GM18511 (cell line): ENCODE data around the gene LIG4.
"Not testable (repeated sequence)": the region's sequence is repeated elsewhere in the genome, so short reads cannot be mapped to it uniquely, and the experiment has no call there.

Experiments used
- ATAC-seq: cut with Tn5 transposase; IDR thresholded peaks from one replicate; pipeline ENCODE4 v1.9.1; 2021; ENCODE audit warnings: mild to moderate bottlenecking, moderate library complexity; ENCODE audit not compliant: unreplicated experiment

Gene LIG4

GRCh38 chr13:108215436-108215835 lies at the start of gene LIG4:
TSS of gene LIG4 (minus strand) at chr13:108215536. CDS start at chr13:108211268, 4,268 bp downstream.
- ATAC-seq, result peak; percentile 62

- no peak for ATAC-seq
Measured at GRCh38 chr13:108263621-108264355, 48.5 kb upstream of the LIG4 start.

DNA sequence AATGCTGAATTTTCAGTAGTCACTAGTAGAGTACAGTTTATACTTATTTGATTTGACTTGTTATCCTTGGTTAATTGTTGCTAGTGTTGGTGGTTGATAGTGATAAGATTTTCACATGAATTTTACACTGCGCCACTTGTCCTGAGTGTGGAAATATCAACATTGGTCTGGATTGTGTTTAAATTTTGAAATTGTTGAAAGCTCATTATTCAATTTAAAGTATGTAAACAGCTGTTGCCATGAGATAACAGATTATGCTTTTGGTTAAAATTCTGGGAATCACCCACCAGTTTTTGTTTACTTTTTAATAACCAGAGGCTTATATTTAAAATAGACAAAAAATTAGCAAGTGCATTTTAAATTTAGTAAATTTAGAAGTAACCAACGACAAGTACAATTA lies 41.9 kb upstream of the LIG4 start:
- ATAC-seq, result no peak

DNA sequence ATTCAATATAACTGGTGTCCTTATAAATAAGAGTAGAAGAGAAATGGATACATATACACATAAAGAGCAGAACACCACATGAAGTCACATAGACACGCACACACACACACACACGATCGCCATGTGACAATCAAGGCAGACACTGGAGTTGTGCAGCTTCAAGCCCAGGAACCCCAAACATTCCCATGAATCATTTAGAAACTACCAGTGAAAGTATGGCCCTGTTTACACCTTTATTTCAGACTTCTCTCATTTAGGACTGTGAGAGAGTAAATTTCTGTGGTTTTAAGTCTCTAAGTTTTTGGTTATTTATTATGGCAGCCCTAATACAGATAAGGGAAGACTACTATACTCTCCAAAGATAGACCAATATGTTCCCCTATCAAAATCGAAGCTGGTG lies 33.8 kb upstream of the LIG4 start:
- ATAC-seq, result peak; percentile 75

DNA sequence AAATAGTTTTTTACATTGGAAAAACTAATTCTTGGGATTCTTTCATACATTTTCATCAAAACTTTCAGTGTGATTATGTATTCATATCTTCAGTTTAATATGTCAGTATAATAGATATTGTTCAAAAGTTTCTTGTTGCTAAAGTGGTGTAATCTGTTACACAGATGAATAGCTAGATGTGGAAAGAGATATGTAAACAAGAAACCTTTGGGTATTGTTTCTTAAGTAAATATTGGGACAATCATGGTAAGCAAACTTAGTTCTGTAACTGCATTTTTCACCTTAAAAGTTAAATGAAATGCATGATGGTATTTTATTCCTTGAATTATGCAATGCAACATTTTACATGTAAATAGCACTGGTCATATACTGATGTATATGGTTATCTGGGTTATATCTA lies 15.0 kb upstream of the LIG4 start:
- no peak for ATAC-seq

DNA sequence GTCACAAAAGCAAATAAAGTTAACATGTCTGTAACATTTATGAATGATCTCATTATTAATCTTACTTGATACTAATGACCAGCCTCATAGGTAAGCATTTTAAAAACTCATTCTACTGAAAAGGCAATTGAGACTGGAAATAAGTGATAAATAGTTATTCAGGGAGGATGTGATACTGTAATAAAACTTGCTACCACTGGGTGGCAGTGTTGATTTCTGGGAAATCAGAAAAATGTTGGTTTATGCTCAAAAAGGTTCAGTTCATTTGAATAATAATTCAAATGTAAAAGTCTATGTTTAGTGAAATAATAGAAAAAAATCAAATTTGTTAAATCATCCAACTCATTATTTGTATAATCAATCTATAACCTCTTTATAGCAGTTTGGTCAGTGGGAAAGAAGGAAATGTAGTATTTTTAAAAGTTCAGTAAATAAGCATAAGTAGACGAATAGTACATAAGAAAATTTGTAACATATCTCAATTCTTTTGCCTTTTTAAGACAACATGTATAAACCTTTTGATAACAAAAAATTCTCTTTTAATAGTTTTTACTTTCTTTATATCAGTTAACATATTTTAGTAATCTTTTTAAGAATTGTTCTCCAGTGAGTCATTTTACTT lies 12.4 kb upstream of the LIG4 start:
- peak; percentile 46 for ATAC-seq

GRCh38 chr13:108226184-108226583 lies 10.8 kb upstream of the LIG4 start:
- ATAC-seq, result peak; percentile 51

DNA sequence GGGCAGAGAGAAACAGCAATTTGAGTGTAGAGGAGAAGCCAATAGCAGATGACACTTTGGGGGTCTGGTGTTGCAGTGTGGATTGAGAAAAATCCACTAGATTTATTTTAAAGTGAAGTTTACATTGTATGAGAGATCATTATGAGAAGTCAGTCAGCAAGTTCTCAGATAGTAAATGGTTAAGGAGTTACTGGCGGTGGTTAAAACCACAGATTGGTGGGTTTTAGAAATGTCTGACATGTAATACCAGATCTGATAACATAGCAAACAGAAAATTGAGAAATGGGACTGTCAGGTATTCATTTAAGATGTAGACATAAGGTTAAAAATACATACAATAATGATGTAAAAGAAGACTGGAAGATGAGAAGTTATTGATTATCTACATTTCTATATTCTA lies 10.1 kb upstream of the LIG4 start:
- peak; percentile 70 for ATAC-seq

GRCh38 chr13:108223687-108224503 lies 8.6 kb upstream of the LIG4 start:
- no peak for ATAC-seq

DNA sequence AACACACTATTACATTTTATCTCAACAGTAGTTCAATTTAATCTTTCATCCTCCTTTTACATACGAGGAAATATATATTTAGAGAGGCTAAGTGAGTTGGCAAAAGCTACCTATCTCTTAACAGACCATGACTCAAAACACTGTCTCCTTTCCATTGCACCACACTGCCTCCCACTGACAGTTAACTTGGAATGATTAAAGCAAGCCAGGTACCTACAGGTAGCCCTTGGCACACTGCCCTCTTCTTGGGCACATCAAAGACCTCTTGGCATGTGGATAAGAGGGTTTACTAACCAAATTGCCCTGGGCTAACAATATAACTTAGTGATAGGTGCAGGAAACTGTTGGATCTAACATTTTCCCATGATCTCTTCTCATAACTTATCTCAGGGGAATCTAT lies 4.7 kb upstream of the LIG4 start:
- no peak for ATAC-seq

DNA sequence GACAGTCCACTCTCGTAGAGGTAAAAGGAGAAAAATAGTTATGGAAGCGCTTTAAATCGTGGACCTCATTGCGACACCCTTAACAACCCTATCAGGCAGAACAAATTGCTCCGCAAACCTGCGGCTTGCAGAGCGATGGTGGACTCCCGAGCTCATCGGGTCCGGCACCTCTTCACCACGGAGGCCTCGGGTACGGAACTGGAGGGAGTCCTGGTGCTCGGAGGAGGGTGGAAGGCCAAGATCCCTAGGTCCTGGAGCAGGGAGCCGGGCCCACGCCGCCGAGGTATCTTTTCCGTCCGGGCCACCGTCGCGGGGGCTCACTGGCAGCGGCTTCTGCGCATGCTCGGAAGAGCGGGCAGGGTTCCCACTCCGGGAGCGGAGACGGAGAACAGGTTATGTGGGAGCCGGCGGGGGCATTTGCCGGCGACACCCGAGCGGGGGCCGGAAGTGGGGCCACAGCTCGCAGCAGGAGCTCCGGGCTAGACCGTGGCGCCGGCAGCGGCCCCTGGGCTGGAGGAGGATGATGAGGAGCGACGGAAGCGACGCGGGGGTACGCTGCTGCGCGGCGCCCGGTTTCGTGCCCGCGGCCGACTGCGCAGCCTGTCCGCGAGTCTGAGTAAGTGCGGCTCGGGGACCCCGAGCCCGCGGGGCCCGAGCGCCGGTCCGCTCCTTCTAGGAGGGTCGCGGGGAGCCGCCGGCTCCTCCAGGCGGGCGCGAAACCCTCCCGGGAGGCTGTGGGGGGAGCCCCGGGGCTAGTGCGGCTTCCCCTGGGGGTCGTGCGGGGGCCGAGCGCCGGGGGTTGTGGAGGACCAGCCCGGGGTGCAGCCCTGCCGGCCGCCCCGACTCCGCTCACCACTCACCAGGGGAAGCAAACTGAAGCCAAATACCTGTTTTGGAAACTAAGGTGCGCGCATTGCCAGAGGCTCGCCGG lies 3.0 kb upstream of the LIG4 start, which contains the start of gene ABHD13:
ABHD13 (plus strand) TSS at position 349 of the 931 bp plus-strand sequence. CDS start 10,827 bp downstream, outside the sequence.
- ATAC-seq, result peak; percentile 81

- not testable (repeated sequence) for ATAC-seq
Measured at GRCh38 chr13:108217307-108218043, 2.1 kb upstream of the LIG4 start.

- ATAC-seq, result no peak
Measured at GRCh38 chr13:108214441-108215271, 680 bp downstream of the LIG4 start.

DNA sequence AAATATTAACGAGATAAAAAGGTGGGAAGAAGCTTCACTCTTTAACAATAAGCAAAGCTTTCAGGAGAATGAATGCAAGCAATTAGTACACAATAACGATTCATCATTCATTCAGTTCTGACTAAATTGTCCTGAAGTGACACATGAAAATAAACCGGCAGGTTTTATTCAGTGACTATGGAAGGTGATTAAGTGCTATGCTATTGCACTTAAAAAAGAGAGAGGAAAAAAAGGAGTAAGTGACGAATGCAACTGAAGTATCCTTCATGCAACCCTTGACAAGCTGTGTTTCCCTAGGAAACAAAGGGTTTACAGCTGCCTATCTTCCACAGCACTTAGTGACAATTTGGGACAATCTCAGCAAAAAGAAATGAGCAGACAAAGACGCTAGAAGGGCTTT lies 1.4 kb downstream of the LIG4 start:
- ATAC-seq, result no peak

GRCh38 chr13:108212886-108213285 lies 2.5 kb downstream of the LIG4 start:
- ATAC-seq, result peak; percentile 35

DNA sequence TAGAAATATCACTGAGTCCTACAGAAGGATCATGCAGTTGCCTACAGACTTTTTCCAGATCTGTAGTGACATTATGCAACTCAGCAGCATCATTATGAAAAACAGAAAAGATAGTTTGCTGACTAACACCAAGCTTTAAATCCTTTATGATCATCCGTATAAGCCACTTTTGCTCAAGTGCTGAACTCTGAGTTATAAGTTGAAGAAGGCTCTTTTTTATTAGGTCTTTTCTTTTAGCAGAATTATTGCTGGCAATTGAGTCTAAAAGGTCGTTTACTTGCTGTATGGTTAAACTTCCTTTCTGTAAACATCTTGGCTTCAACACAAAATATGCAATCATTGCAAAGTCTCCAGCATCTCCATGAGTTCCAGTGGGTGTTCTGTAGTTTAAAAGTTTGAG lies 4.8 kb downstream of the LIG4 start:
- no peak for ATAC-seq

- no peak for ATAC-seq
Measured at GRCh38 chr13:108200781-108201398, 14.4 kb downstream of the LIG4 start.

DNA sequence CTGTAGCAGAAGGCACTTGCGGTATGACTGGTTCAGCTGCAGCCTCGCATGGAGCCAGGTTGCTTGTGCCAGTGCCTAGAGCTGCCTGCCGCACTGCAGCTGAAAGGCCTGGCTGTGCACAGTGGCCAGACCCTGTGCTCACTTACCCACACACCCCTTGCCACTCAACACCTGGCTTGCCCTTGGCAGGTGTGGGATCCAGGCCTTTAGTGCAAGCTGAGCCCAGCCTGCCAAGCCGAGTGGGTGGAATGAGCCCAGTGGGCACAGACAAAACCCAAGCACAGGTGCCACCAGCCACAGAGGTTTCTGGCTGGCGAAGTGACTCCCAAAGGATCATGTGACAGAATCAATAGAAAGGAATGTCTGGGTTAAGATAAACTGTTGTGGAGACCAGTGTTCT lies 19.5 kb downstream of the LIG4 start:
- ATAC-seq, result no peak

DNA sequence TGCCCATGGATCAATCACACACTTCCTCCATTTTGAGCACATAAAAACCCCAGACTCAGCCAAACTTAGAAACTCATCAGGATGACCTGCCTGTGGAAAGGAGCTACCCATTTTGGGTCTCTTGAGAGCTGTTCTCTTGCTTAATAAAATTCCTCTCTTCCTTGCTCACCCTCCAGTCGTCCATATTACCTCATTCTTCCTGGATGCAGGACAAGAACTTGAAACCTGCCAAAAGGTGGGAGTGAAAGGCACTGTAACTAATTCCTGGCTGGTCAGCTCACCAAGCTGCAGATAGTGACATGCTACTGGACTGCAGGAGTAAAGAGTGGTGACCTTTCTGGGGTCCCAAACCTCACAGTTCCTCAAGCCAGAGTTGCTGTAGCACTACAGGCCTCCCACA lies 20.2 kb downstream of the LIG4 start:
- no peak for ATAC-seq
